Endothelial cell of umbilical vein (primary cell): ENCODE measurements around the gene CENPP. TPM values are rescaled to one million over a fixed set of nuclear protein-coding genes. Genes with fewer than 3 reads are reported as not detected.

ENCODE experiments used
- BruUV-seq: library from RNA; stranded (reverse); fragments of 400-500 nt; replicated peaks from 2 replicates; lab custom pipeline; 2021; lab: Mats Ljungman, UMichigan
- CTCF ChIA-PET: fragments of 300-600, 350-600 bp; sonication (Branson Sonifier 250); formaldehyde crosslinking; loops from one replicate; lab custom pipeline; 2021; ENCODE audit warnings: antibody characterized with exemption, inconsistent platforms; lab: Charles Lee
- POLR2A ChIA-PET: fragments of 300-600, 350-600 bp; sonication (Branson Sonifier 250); formaldehyde crosslinking; loops from one replicate; lab custom pipeline; 2021; ENCODE audit warnings: antibody characterized with exemption, inconsistent platforms; lab: Charles Lee
- DNase-seq: peaks from one replicate; pipeline ENCODE4 v3.0.0-alpha.2; 2011; ENCODE audit warnings: low read depth, low spot score
- FAIRE-seq: peaks from 2 replicates; lab custom pipeline; 2011; peaks lifted over from hg19 to GRCh38; lab: Jason Lieb, UNC
- H2AFZ ChIP-seq: 2 replicates; pipeline ENCODE4 v1.6.0; 2012; ENCODE audit warnings: low read depth, low read length, control low read depth, inconsistent platforms
- H3K27ac ChIP-seq: 2 replicates; pipeline ENCODE4 v1.5.1; 2011; ENCODE audit warnings: low read depth, mild to moderate bottlenecking, control low read depth, low read length, moderate library complexity; ENCODE audit not compliant: insufficient read depth
- H3K27me3 ChIP-seq, 2 experiments: 2 replicates each; pipeline versions ENCODE4 v1.6.0 to v1.6.1; 2011; ENCODE audit warnings: low read length in 2 of 2, mixed read lengths in 1 of 2; ENCODE audit not compliant: control insufficient read depth in 2 of 2, insufficient read depth in 2 of 2
- H3K36me3 ChIP-seq, 2 experiments: 2 replicates in 1 of 2; 3 replicates in 1 of 2; pipeline ENCODE4 v1.5.1; 2011; ENCODE audit warnings: low read length in 2 of 2, mild to moderate bottlenecking in 1 of 2, moderate library complexity in 1 of 2; ENCODE audit not compliant: control insufficient read depth in 2 of 2, insufficient read depth in 2 of 2; ENCODE audit errors: extremely low read depth in 1 of 2
- H3K4me1 ChIP-seq: 3 replicates; pipeline ENCODE4 v1.5.1; 2011; ENCODE audit warnings: mild to moderate bottlenecking, low read length; ENCODE audit not compliant: control insufficient read depth, insufficient read depth; ENCODE audit errors: extremely low read depth
- H3K4me2 ChIP-seq: 2 replicates; pipeline ENCODE4 v1.6.1; 2011; ENCODE audit warnings: low read length, control low read depth, mixed read lengths; ENCODE audit not compliant: insufficient read depth
- H3K4me3 ChIP-seq, 3 experiments: fragments of 200-600 bp in 1 of 3; sonication (generic), shearing (Covaris generic) in 1 of 3; replicated peaks in 1 of 3; 2 replicates each; pipeline ENCODE4 v1.5.1; 2011 to 2016; ENCODE audit warnings: control low read depth in 3 of 3, low read length in 3 of 3, mild to moderate bottlenecking in 2 of 3, inconsistent platforms in 1 of 3, low read depth in 1 of 3, moderate library complexity in 1 of 3; ENCODE audit not compliant: insufficient read depth in 1 of 3
- H3K79me2 ChIP-seq: 2 replicates; pipeline ENCODE4 v1.6.0; 2012; ENCODE audit warnings: low read length, inconsistent platforms; ENCODE audit not compliant: control insufficient read depth, insufficient read depth
- H3K9ac ChIP-seq: replicated peaks from 2 replicates; pipeline ENCODE3; 2011; ENCODE audit warnings: low read length, control low read depth; ENCODE audit not compliant: insufficient read depth; ENCODE audit errors: extremely low read depth
- H3K9me1 ChIP-seq: replicated peaks from 3 replicates; pipeline ENCODE4 v1.6.0; 2011; ENCODE audit warnings: mild to moderate bottlenecking, low read length; ENCODE audit not compliant: control insufficient read depth, insufficient read depth; ENCODE audit errors: extremely low read depth
- H3K9me3 ChIP-seq: replicated peaks from 2 replicates; pipeline ENCODE4 v1.5.1; 2012; ENCODE audit warnings: low read length, inconsistent platforms; ENCODE audit not compliant: control insufficient read depth, insufficient read depth
- H4K20me1 ChIP-seq: replicated peaks from 2 replicates; pipeline ENCODE3; 2011; ENCODE audit warnings: mild to moderate bottlenecking, low read length; ENCODE audit not compliant: control insufficient read depth, insufficient read depth; ENCODE audit errors: extremely low read depth
- EZH2 ChIP-seq: IDR thresholded peaks from 2 replicates; pipeline ENCODE4 v1.6.1; 2012; ENCODE audit warnings: borderline replicate concordance, low read depth, mild to moderate bottlenecking, moderate library complexity, low read length, inconsistent platforms; ENCODE audit not compliant: severe bottlenecking
- FOS ChIP-seq: IDR thresholded peaks from 2 replicates; pipeline ENCODE4 v1.6.1; 2011; ENCODE audit warnings: mild to moderate bottlenecking, low read length, moderate library complexity, borderline replicate concordance; ENCODE audit not compliant: insufficient read depth
- GATA2 ChIP-seq: IDR thresholded peaks from 2 replicates; pipeline ENCODE4 v1.7.0; 2011; ENCODE audit warnings: low read depth, mild to moderate bottlenecking, moderate library complexity, mixed read lengths, low read length; ENCODE audit not compliant: insufficient read length, insufficient read depth
- JUN ChIP-seq: IDR thresholded peaks from 2 replicates; pipeline ENCODE4 v1.6.1; 2011; ENCODE audit warnings: borderline replicate concordance, low read depth; ENCODE audit not compliant: insufficient read length, insufficient read depth
- MAX ChIP-seq: IDR thresholded peaks from 2 replicates; pipeline ENCODE4 v1.6.1; 2011; ENCODE audit not compliant: insufficient read depth, insufficient read length
- MYC ChIP-seq: IDR thresholded peaks from one replicate; pipeline ENCODE4 v1.6.1; 2011; ENCODE audit warnings: mild to moderate bottlenecking, low read depth, low read length
- POLR2A ChIP-seq: IDR thresholded peaks from 2 replicates; pipeline ENCODE4 v1.6.1; 2012; ENCODE audit warnings: low read depth, mild to moderate bottlenecking, control low read depth, low read length
- POLR2AphosphoS5 ChIP-seq: IDR thresholded peaks from 2 replicates; pipeline ENCODE4 v1.6.1; 2012; ENCODE audit warnings: low read depth, mild to moderate bottlenecking, control low read depth, low read length, moderate library complexity; ENCODE audit not compliant: insufficient read depth
- dilution Hi-C: fragments of 300-500 bp; cut with MboI; formaldehyde crosslinking; loops from one replicate; pipeline ENCODE4 v1.15.0; 2019; ENCODE audit warnings: low sequenced_read_pairs; ENCODE audit not compliant: extremely low pct_ligation_motif_present
- intact Hi-C: fragments of 100-400 bp; cut with micrococcal nuclease; formaldehyde crosslinking; loops from one replicate; pipeline ENCODE4 v1.10.0; 2022
- polyA plus RNA-seq, 4 experiments: library from polyadenylated mRNA; depleted of rRNA in 3 of 4; stranded (reverse) in 3 of 4; unstranded in 1 of 4; fragments of >200 nt; gene quantifications; 2 replicates each; pipeline versions ENCODE4 v1.2.1 to v1.2.3, GENCODE V29; 2011 to 2012; ENCODE audit warnings: missing spikeins in 1 of 4
- total RNA-seq: library from RNA; stranded (reverse); gene quantifications from 2 replicates; pipeline ENCODE4 v1.2.3, GENCODE V29; 2021
- TF ChIP-seq, protein P1 (sequence below), 2 donors: IDR thresholded peaks; 1 replicate in 1 of 2; 2 replicates in 1 of 2; pipeline ENCODE4 v1.5.1; 2011; ENCODE audit warnings: low read length in 2 of 2, mild to moderate bottlenecking in 2 of 2, moderate library complexity in 2 of 2, control low read depth in 1 of 2, inconsistent platforms in 1 of 2, low read depth in 1 of 2; ENCODE audit not compliant: insufficient read depth in 1 of 2; ENCODE audit errors: extremely low read depth in 1 of 2

The CENPP gene
- total and polyA plus RNA-seq, 2 donors (not counting 3 experiments of a cell fraction or from before 2014, with no cell fraction given): 1.2 to 12.0 TPM

- H3K4me2 ChIP-seq: no peak overlapping the region
- H3K4me1 ChIP-seq: no peaks in the 10 kb centered on the region
- no peak for TF ChIP-seq GATA2
- TF ChIP-seq EZH2: no peak
- no peak for TF ChIP-seq POLR2AphosphoS5
- no peak for TF ChIP-seq JUN
- TF ChIP-seq, protein P1, sequence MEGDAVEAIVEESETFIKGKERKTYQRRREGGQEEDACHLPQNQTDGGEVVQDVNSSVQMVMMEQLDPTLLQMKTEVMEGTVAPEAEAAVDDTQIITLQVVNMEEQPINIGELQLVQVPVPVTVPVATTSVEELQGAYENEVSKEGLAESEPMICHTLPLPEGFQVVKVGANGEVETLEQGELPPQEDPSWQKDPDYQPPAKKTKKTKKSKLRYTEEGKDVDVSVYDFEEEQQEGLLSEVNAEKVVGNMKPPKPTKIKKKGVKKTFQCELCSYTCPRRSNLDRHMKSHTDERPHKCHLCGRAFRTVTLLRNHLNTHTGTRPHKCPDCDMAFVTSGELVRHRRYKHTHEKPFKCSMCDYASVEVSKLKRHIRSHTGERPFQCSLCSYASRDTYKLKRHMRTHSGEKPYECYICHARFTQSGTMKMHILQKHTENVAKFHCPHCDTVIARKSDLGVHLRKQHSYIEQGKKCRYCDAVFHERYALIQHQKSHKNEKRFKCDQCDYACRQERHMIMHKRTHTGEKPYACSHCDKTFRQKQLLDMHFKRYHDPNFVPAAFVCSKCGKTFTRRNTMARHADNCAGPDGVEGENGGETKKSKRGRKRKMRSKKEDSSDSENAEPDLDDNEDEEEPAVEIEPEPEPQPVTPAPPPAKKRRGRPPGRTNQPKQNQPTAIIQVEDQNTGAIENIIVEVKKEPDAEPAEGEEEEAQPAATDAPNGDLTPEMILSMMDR (IDR thresholded peaks at IDR 0.05; ENCODE audit: extremely low read depth in 1 of 2, insufficient read depth in 1 of 2, low read depth in 1 of 2, low read length in 2 of 2): no peak
- TF ChIP-seq MYC: no peak
- no peak for TF ChIP-seq POLR2A
- no peak for TF ChIP-seq MAX
- TF ChIP-seq FOS: no peak
- H3K4me3 ChIP-seq: no peak overlapping the region
- ChIA-PET POLR2A (interaction anchor here (0.7 kb wide), 1 partner anchor 102 kb away, joined by 4 read pairs; no protein-coding TSS in a partner anchor), CTCF (no interaction called here)
- H3K36me3 ChIP-seq: no peaks in the 10 kb centered on the region
- no peaks in the 10 kb centered on the region for H3K9me1 ChIP-seq
- intact Hi-C loops (no loop called here), dilution Hi-C loops (no loop called here)
- H3K9ac ChIP-seq: no peak overlapping the region
- H4K20me1 ChIP-seq: no peaks in the 10 kb centered on the region
- FAIRE-seq: no peak
- no peaks in the 10 kb centered on the region for H3K79me2 ChIP-seq
- H3K27me3 ChIP-seq: no peaks in the 10 kb centered on the region
- no peak for DNase-seq
- H3K27ac ChIP-seq: no peak overlapping the region
- BruUV-seq: no TSS peak
- H3K9me3 ChIP-seq: no peaks in the 10 kb centered on the region
- H2AFZ ChIP-seq: no peak overlapping the region
Observed at GRCh38 chr9:92446536-92446935, 120.8 kb downstream of the CENPP start.
